GM18499 (cell line): ENCODE data around the gene TECPR1.

Source experiments
- ATAC-seq: cut with Tn5 transposase; IDR thresholded peaks from one replicate; pipeline ENCODE4 v1.9.1; 2021; ENCODE audit warnings: moderate number of reproducible peaks; ENCODE audit not compliant: insufficient read depth, unreplicated experiment

Gene TECPR1

GRCh38 chr7:98199131-98199530 lies 52.9 kb downstream of the TECPR1 start:
- ATAC-seq = no peak

GRCh38 chr7:98196706-98197605 lies 55.1 kb downstream of the TECPR1 start:
- ATAC-seq = no peak

- ATAC-seq = no peak
Observed at GRCh38 chr7:98194672-98195457, 57.2 kb downstream of the TECPR1 start.

GRCh38 chr7:98194186-98194585 lies 57.8 kb downstream of the TECPR1 start:
- ATAC-seq = no peak

GRCh38 chr7:98193474-98194180 lies 58.4 kb downstream of the TECPR1 start:
- no peak for ATAC-seq

- ATAC-seq = no peak
Observed at GRCh38 chr7:98192781-98193457, 59.1 kb downstream of the TECPR1 start.

- ATAC-seq = no peak
Observed at GRCh38 chr7:98191668-98192431, 60.2 kb downstream of the TECPR1 start.

GRCh38 chr7:98189559-98189958 lies 62.5 kb downstream of the TECPR1 start:
- ATAC-seq = no peak

GRCh38 chr7:98187138-98187502 lies 64.9 kb downstream of the TECPR1 start:
- ATAC-seq = no peak

- ATAC-seq = no peak
Observed at GRCh38 chr7:98186452-98187137, 65.4 kb downstream of the TECPR1 start.

- no peak for ATAC-seq
Observed at GRCh38 chr7:98185101-98185500, 66.9 kb downstream of the TECPR1 start.

GRCh38 chr7:98180751-98181150 lies 71.3 kb downstream of the TECPR1 start:
- ATAC-seq = no peak

GRCh38 chr7:98178762-98179490 lies 73.1 kb downstream of the TECPR1 start:
- no peak for ATAC-seq

GRCh38 chr7:98178321-98178720 lies 73.7 kb downstream of the TECPR1 start:
- no peak for ATAC-seq

- no peak for ATAC-seq
Observed at GRCh38 chr7:98177553-98177952, 74.5 kb downstream of the TECPR1 start.

GRCh38 chr7:98175260-98175940 lies 76.6 kb downstream of the TECPR1 start:
- ATAC-seq = no peak

GRCh38 chr7:98174334-98175259 lies 77.4 kb downstream of the TECPR1 start:
- ATAC-seq = no peak
